Endothelial cell of umbilical vein (primary cell): ENCODE measurements around the gene STAC3. TPM values are rescaled to one million over a fixed set of nuclear protein-coding genes. Genes with fewer than 3 reads are reported as not detected.

Source experiments
- BruUV-seq: library from RNA; stranded (reverse); fragments of 400-500 nt; replicated peaks from 2 replicates; lab custom pipeline; 2021; lab: Mats Ljungman, UMichigan
- CTCF ChIA-PET: fragments of 300-600, 350-600 bp; sonication (Branson Sonifier 250); formaldehyde crosslinking; loops from one replicate; lab custom pipeline; 2021; ENCODE audit warnings: antibody characterized with exemption, inconsistent platforms; lab: Charles Lee
- POLR2A ChIA-PET: fragments of 300-600, 350-600 bp; sonication (Branson Sonifier 250); formaldehyde crosslinking; loops from one replicate; lab custom pipeline; 2021; ENCODE audit warnings: antibody characterized with exemption, inconsistent platforms; lab: Charles Lee
- DNase-seq: peaks from one replicate; pipeline ENCODE4 v3.0.0-alpha.2; 2011; ENCODE audit warnings: low read depth, low spot score
- FAIRE-seq: peaks from 2 replicates; lab custom pipeline; 2011; peaks lifted over from hg19 to GRCh38; lab: Jason Lieb, UNC
- H2AFZ ChIP-seq: 2 replicates; pipeline ENCODE4 v1.6.0; 2012; ENCODE audit warnings: low read depth, low read length, control low read depth, inconsistent platforms
- H3K27ac ChIP-seq: 2 replicates; pipeline ENCODE4 v1.5.1; 2011; ENCODE audit warnings: low read depth, mild to moderate bottlenecking, control low read depth, low read length, moderate library complexity; ENCODE audit not compliant: insufficient read depth
- H3K27me3 ChIP-seq, 2 experiments: 2 replicates each; pipeline versions ENCODE4 v1.6.0 to v1.6.1; 2011; ENCODE audit warnings: low read length in 2 of 2, mixed read lengths in 1 of 2; ENCODE audit not compliant: control insufficient read depth in 2 of 2, insufficient read depth in 2 of 2
- H3K36me3 ChIP-seq, 2 experiments: 2 replicates in 1 of 2; 3 replicates in 1 of 2; pipeline ENCODE4 v1.5.1; 2011; ENCODE audit warnings: low read length in 2 of 2, mild to moderate bottlenecking in 1 of 2, moderate library complexity in 1 of 2; ENCODE audit not compliant: control insufficient read depth in 2 of 2, insufficient read depth in 2 of 2; ENCODE audit errors: extremely low read depth in 1 of 2
- H3K4me1 ChIP-seq: 3 replicates; pipeline ENCODE4 v1.5.1; 2011; ENCODE audit warnings: mild to moderate bottlenecking, low read length; ENCODE audit not compliant: control insufficient read depth, insufficient read depth; ENCODE audit errors: extremely low read depth
- H3K4me2 ChIP-seq: 2 replicates; pipeline ENCODE4 v1.6.1; 2011; ENCODE audit warnings: low read length, control low read depth, mixed read lengths; ENCODE audit not compliant: insufficient read depth
- H3K4me3 ChIP-seq, 3 experiments: fragments of 200-600 bp in 1 of 3; sonication (generic), shearing (Covaris generic) in 1 of 3; replicated peaks in 1 of 3; 2 replicates each; pipeline ENCODE4 v1.5.1; 2011 to 2016; ENCODE audit warnings: control low read depth in 3 of 3, low read length in 3 of 3, mild to moderate bottlenecking in 2 of 3, inconsistent platforms in 1 of 3, low read depth in 1 of 3, moderate library complexity in 1 of 3; ENCODE audit not compliant: insufficient read depth in 1 of 3
- H3K79me2 ChIP-seq: 2 replicates; pipeline ENCODE4 v1.6.0; 2012; ENCODE audit warnings: low read length, inconsistent platforms; ENCODE audit not compliant: control insufficient read depth, insufficient read depth
- H3K9ac ChIP-seq: replicated peaks from 2 replicates; pipeline ENCODE3; 2011; ENCODE audit warnings: low read length, control low read depth; ENCODE audit not compliant: insufficient read depth; ENCODE audit errors: extremely low read depth
- H3K9me1 ChIP-seq: replicated peaks from 3 replicates; pipeline ENCODE4 v1.6.0; 2011; ENCODE audit warnings: mild to moderate bottlenecking, low read length; ENCODE audit not compliant: control insufficient read depth, insufficient read depth; ENCODE audit errors: extremely low read depth
- H3K9me3 ChIP-seq: replicated peaks from 2 replicates; pipeline ENCODE4 v1.5.1; 2012; ENCODE audit warnings: low read length, inconsistent platforms; ENCODE audit not compliant: control insufficient read depth, insufficient read depth
- H4K20me1 ChIP-seq: replicated peaks from 2 replicates; pipeline ENCODE3; 2011; ENCODE audit warnings: mild to moderate bottlenecking, low read length; ENCODE audit not compliant: control insufficient read depth, insufficient read depth; ENCODE audit errors: extremely low read depth
- EZH2 ChIP-seq: IDR thresholded peaks from 2 replicates; pipeline ENCODE4 v1.6.1; 2012; ENCODE audit warnings: borderline replicate concordance, low read depth, mild to moderate bottlenecking, moderate library complexity, low read length, inconsistent platforms; ENCODE audit not compliant: severe bottlenecking
- FOS ChIP-seq: IDR thresholded peaks from 2 replicates; pipeline ENCODE4 v1.6.1; 2011; ENCODE audit warnings: mild to moderate bottlenecking, low read length, moderate library complexity, borderline replicate concordance; ENCODE audit not compliant: insufficient read depth
- GATA2 ChIP-seq: IDR thresholded peaks from 2 replicates; pipeline ENCODE4 v1.7.0; 2011; ENCODE audit warnings: low read depth, mild to moderate bottlenecking, moderate library complexity, mixed read lengths, low read length; ENCODE audit not compliant: insufficient read length, insufficient read depth
- JUN ChIP-seq: IDR thresholded peaks from 2 replicates; pipeline ENCODE4 v1.6.1; 2011; ENCODE audit warnings: borderline replicate concordance, low read depth; ENCODE audit not compliant: insufficient read length, insufficient read depth
- MYC ChIP-seq: IDR thresholded peaks from one replicate; pipeline ENCODE4 v1.6.1; 2011; ENCODE audit warnings: mild to moderate bottlenecking, low read depth, low read length
- POLR2A ChIP-seq: IDR thresholded peaks from 2 replicates; pipeline ENCODE4 v1.6.1; 2012; ENCODE audit warnings: low read depth, mild to moderate bottlenecking, control low read depth, low read length
- POLR2AphosphoS5 ChIP-seq: IDR thresholded peaks from 2 replicates; pipeline ENCODE4 v1.6.1; 2012; ENCODE audit warnings: low read depth, mild to moderate bottlenecking, control low read depth, low read length, moderate library complexity; ENCODE audit not compliant: insufficient read depth
- dilution Hi-C: fragments of 300-500 bp; cut with MboI; formaldehyde crosslinking; loops from one replicate; pipeline ENCODE4 v1.15.0; 2019; ENCODE audit warnings: low sequenced_read_pairs; ENCODE audit not compliant: extremely low pct_ligation_motif_present
- intact Hi-C: fragments of 100-400 bp; cut with micrococcal nuclease; formaldehyde crosslinking; loops from one replicate; pipeline ENCODE4 v1.10.0; 2022
- polyA plus RNA-seq, 4 experiments: library from polyadenylated mRNA; depleted of rRNA in 3 of 4; stranded (reverse) in 3 of 4; unstranded in 1 of 4; fragments of >200 nt; gene quantifications; 2 replicates each; pipeline versions ENCODE4 v1.2.1 to v1.2.3, GENCODE V29; 2011 to 2012; ENCODE audit warnings: missing spikeins in 1 of 4
- total RNA-seq: library from RNA; stranded (reverse); gene quantifications from 2 replicates; pipeline ENCODE4 v1.2.3, GENCODE V29; 2021
- TF ChIP-seq, protein P1 (sequence below): IDR thresholded peaks from 2 replicates; pipeline ENCODE4 v1.6.1; 2011; ENCODE audit not compliant: insufficient read depth, insufficient read length
- TF ChIP-seq, protein P2 (sequence below), 2 donors: IDR thresholded peaks; 1 replicate in 1 of 2; 2 replicates in 1 of 2; pipeline ENCODE4 v1.5.1; 2011; ENCODE audit warnings: low read length in 2 of 2, mild to moderate bottlenecking in 2 of 2, moderate library complexity in 2 of 2, control low read depth in 1 of 2, inconsistent platforms in 1 of 2, low read depth in 1 of 2; ENCODE audit not compliant: insufficient read depth in 1 of 2; ENCODE audit errors: extremely low read depth in 1 of 2

Gene STAC3
- total and polyA plus RNA-seq, 2 donors (not counting 3 experiments of a cell fraction or from before 2014, with no cell fraction given) = 0.36 to 0.55 TPM

DNA sequence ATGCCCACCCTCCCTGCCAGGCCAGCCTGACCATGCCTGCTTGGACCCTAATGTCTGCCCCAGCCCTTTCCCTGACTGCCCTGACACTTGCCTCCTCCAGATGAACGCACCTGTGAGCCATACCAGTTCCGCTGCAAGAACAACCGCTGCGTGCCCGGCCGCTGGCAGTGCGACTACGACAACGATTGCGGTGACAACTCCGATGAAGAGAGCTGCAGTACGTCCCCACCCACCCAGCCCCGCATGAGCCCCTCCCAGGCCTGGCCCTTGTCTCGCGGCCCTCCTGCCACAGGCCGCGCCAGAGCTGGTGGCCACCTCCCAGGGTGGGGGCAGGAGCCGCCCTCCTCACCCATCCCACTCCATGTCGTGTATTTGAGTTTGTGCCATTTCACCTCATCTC, 48.7 kb downstream of the STAC3 start:
- TF ChIP-seq JUN (no peak), POLR2AphosphoS5 (no peak)
- ChIA-PET CTCF (no interaction called here), POLR2A (no interaction called here)
- Histone ChIP-seq H3K27me3 (no peaks in the 10 kb centered on the region), H3K4me1 (no peaks in the 10 kb centered on the region), H3K9me3 (no peaks in the 10 kb centered on the region), H3K4me2 (no peak overlapping the region), H3K36me3 (no peaks in the 10 kb centered on the region), H3K27ac (no peak overlapping the region), H3K79me2 (no peaks in the 10 kb centered on the region), H4K20me1 (no peaks in the 10 kb centered on the region), H3K9ac (no peak overlapping the region), H2AFZ (no peak overlapping the region), H3K4me3 (no peak overlapping the region), H3K9me1 (no peaks in the 10 kb centered on the region)
- FAIRE-seq (no peak), DNase-seq (no peak)
- dilution Hi-C loops (no loop called here), intact Hi-C loops (no loop called here)
- no TSS peak for BruUV-seq

DNA sequence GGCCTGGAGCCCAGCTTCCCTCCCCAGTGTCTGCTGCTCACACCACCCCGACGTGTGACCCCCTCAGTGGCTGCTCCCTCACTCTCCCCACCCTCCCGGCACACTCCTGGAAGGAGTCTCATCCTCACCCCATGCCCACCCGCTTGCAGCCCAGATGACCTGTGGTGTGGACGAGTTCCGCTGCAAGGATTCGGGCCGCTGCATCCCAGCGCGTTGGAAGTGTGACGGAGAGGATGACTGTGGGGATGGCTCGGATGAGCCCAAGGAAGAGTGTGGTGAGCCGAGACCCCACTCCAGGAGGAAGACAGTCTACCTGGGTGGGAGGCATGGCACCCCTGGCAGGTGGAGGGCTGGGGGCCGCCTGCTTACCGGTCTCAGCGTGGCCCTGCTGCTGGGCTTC, 49.4 kb downstream of the STAC3 start:
- Histone ChIP-seq H3K4me1 (no peaks in the 10 kb centered on the region), H3K27me3 (no peaks in the 10 kb centered on the region), H3K9me3 (no peaks in the 10 kb centered on the region), H3K4me3 (no peak overlapping the region), H3K27ac (no peak overlapping the region), H4K20me1 (no peaks in the 10 kb centered on the region), H3K9me1 (no peaks in the 10 kb centered on the region), H3K4me2 (no peak overlapping the region), H2AFZ (no peak overlapping the region), H3K36me3 (no peaks in the 10 kb centered on the region), H3K9ac (no peak overlapping the region), H3K79me2 (no peaks in the 10 kb centered on the region)
- BruUV-seq = no TSS peak
- DNase-seq (no peak), FAIRE-seq (no peak)
- dilution Hi-C loops = no loop called here
- TF ChIP-seq, protein P1, sequence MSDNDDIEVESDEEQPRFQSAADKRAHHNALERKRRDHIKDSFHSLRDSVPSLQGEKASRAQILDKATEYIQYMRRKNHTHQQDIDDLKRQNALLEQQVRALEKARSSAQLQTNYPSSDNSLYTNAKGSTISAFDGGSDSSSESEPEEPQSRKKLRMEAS = no peak
- TF ChIP-seq FOS (no peak), EZH2 (no peak), JUN (no peak), POLR2A (no peak), POLR2AphosphoS5 (no peak), GATA2 (no peak), MYC (no peak)
- TF ChIP-seq, protein P2, sequence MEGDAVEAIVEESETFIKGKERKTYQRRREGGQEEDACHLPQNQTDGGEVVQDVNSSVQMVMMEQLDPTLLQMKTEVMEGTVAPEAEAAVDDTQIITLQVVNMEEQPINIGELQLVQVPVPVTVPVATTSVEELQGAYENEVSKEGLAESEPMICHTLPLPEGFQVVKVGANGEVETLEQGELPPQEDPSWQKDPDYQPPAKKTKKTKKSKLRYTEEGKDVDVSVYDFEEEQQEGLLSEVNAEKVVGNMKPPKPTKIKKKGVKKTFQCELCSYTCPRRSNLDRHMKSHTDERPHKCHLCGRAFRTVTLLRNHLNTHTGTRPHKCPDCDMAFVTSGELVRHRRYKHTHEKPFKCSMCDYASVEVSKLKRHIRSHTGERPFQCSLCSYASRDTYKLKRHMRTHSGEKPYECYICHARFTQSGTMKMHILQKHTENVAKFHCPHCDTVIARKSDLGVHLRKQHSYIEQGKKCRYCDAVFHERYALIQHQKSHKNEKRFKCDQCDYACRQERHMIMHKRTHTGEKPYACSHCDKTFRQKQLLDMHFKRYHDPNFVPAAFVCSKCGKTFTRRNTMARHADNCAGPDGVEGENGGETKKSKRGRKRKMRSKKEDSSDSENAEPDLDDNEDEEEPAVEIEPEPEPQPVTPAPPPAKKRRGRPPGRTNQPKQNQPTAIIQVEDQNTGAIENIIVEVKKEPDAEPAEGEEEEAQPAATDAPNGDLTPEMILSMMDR (IDR thresholded peaks at IDR 0.05; ENCODE audit: extremely low read depth in 1 of 2, insufficient read depth in 1 of 2, low read depth in 1 of 2, low read length in 2 of 2) = no peak
- POLR2A ChIA-PET = no interaction called here
- CTCF ChIA-PET = no interaction called here
- intact Hi-C loops = no loop called here
